Stimulated activated CD4-positive, alpha-beta T cell treated with anti-CD3 and anti-CD28 coated beads, Interleukin-1b, Interleukin-23, amount 100 ng/mL, for 4 hours (primary cell): ENCODE data around the gene NPBWR2.

Experiments used
- DNase-seq, 2 donors: peaks; one replicate each; pipeline ENCODE4 v3.0.0-alpha.2; 2020; ENCODE audit warnings: low read depth in 2 of 2

Gene NPBWR2, protein sequence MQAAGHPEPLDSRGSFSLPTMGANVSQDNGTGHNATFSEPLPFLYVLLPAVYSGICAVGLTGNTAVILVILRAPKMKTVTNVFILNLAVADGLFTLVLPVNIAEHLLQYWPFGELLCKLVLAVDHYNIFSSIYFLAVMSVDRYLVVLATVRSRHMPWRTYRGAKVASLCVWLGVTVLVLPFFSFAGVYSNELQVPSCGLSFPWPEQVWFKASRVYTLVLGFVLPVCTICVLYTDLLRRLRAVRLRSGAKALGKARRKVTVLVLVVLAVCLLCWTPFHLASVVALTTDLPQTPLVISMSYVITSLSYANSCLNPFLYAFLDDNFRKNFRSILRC

DNA sequence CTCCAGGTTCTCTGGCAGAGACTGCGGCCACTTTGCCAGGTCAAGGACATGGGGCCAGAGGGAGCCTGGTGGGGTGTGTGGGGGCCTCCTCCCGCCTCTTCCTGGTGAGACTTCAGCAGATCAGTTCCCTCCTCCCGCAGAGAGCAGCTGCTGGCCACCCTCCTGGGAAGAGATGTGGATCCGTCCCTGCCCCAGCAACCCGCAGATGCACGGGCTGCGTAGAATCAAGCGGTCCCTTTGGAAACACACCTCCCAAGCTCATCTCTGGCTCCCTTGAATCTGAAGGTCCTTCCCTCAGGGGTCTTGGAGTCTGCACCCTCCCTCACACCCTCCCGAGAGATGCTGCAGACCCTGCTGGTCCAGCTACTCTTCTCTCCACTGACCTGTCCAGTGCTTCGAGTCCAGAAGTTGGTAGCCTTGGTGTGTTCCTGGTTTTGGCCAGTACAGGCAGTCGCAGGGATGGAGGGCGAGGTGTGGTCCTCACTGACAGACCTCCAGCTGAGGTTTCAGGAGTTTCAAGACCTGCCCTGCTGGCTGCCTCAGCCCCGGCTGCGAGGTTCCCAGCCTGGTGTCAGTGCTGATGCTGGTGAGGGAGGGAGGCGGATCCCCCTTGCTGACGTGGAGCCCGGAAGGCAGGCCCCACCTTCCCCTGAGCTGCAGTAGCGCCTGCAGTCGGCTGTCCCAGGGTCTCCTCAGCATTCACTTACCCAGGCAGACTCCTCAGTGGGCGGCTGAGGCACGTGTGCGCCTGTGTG lies at the start of gene NPBWR2:
Gene NPBWR2 (minus strand): TSS at position 585 of the 755 bp plus-strand sequence. CDS start 734 bp downstream, outside the sequence.
- DNase-seq, result no peak

DNA sequence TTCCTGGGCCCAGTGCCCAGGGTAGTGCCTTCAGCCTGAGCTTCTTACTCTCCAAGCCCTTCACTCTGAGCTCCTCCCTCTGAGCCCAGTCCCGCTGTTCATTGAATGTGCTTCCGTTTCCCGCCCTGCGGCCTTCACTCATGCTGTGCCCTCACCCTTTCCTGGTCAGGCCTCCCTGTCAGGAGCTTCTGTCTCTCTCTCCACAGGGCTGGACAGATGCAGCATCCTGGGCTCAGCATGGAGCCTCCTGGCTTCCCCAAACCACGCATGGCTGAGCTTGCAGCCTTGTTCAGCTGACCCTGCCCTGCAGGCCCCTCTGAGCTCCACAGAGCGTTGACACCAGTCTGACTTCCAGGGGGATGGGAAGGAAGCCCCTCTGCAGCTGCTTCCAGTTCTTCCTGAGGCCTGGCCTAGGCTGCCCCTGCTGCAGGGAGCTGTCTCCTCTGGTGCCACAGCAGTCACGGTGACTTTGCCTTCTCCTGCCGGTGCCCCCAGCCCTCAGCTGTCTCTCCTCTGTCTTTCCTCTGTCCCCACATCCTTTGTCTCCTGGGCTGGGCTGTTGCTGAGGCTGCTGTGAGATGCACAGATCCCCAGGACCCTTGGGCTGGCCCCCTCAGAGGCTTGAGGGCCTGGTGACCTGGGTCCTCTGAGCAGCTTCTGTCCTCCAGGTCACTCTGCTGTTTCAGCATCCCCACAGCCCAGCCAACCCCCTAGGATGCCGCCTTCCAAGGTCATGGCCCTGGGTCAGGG lies 48.9 kb upstream of the NPBWR2 start:
- no peak for DNase-seq

DNA sequence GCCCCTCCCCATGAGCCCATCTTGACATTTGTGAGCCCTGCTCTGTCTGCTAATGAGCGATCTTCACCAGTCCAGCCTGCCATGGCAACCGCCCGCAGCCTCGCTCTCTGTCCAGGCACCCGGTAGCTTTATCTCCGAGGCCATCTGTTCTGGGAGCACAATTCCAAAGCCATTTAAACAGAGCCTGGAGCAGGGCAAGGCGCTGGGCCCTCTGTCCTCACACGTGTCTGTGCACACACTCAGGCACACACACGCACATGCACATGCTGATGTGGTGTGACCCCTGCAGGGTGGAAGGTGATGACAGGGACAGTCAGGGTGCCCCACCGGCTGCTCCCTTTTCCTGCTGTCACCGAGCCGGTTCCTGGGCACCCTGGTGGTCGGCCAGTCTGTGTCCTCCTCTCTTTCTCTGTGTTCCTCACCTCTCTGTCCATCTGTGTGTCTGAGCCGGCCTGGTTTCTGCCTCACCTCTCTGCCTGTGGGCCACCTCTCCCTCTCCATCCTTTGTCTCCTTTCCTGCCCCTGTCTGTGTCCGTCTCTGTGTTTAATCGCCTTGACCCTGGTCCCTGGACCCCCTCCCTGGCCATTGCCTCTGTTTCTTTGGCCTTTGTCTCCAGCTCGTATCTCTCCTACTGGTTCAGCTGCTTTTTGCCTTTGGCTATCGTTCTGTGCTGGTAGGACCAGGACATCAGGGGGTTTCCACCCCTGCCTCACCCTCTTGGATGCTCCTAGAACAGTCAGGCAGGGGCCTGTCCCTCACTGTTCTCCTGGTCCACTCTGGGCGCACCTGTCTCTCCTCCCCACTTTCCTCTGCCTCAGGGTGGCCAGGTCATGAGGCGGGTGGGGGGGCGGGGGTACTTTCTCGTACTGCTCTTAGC lies 48.1 kb upstream of the NPBWR2 start:
- DNase-seq, result no peak

DNA sequence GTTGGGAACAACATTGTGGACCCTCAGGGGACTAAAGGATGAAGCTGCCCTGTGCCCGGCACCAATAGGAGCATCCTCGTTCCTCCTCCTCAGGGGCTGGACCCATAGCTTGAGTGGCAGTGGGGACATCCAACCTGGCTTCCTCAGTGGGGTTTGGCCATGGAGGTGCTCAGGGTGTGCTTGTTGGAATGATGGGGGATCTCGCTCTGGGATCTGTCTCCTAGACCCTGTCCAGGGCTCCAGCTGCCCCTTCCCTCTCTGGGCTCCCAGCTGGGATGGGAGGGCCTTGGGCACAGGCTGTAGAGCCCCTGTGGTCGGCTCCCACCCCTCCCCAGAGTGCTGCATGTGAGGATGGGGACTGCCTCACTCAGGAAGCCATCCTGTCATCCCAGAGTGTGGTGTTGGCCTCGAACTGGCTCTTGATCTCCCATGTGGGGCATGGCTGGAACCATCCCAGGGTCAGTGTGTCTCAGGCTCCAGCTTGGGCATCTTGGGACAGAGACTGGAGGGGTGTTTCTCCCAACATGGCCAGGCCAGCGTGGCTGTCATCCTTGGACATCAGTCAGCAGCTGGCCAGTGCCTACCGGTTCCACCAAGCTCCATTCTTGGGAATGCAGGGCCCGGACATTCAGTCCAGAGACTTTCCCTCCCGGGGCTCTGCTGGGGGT lies 47.4 kb upstream of the NPBWR2 start:
- no peak for DNase-seq

DNA sequence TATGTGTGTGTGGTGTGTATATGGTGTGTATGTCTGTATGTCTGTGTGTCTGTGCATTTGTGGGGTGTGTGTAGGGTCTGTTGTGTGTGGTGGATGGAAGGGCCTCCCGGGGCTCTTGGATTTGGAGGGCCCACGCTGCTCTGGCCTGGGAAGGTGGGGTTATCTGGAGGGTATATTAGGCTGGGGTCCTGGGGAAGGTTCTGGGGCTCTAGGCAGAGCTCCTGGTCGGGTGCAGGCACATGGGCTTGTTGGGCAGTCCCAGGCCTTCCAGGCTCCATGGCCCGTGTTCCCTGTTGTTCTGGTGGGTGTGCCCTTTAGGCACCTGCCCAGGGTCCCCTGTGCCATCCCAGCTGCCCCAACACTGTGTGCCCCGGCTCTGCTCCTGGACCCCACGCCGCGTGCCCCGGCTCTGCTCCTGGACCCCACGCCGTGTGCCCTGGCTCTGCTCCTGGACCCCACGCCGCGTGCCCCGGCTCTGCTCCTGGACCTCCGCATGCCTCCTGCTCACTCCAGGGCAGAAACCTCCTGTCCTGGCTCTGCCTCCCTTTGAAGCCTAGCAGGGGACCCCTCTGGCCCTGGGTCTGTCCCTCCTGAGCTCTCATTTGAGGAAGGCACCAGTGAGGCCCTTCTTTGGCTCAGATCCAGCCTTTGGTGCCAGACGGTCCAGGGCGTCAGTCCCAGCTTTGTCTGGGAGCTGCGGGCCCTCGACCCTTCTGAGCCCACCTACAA lies 46.7 kb upstream of the NPBWR2 start:
- no peak for DNase-seq

DNA sequence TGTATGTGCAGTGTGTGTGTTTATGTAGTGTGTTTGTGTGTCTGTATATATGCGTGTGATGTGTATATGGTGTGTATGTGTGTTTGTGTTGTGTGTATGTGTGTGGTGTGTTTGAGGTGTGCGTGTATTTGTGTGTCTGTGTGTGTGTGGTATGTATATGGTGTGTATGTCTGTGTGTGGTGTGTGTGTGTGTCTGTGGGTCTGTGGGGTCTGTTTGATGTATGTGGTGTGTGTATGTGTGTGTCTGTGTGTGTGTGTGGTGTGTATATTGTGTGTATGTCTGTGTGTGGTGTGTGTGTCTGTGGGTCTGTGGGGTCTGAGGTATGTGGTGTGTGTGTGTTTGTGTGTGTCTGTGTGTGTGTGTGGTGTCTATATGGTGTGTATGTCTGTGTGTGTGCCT lies 46.0 kb upstream of the NPBWR2 start:
- no peak for DNase-seq

DNA sequence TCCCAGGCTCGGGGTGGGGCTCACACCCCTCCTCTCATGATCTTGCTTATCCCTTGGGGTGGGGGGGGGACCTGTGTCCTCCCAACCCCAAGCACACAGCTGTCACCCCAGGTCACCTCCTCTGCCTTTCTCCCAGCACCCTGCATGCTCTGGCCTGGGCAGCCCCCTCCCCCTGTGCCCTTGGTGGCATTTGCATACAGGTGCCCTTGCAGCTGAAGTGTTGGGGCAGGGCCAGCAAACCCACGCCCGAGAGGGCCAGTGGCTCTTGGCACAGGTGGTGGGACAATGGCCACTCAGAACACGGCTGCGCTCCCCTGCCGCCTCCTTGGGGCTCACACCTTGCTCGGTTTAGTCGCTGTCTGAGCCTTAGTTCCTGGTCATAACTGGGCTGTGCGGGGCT lies 45.5 kb upstream of the NPBWR2 start:
- DNase-seq, result no peak

DNA sequence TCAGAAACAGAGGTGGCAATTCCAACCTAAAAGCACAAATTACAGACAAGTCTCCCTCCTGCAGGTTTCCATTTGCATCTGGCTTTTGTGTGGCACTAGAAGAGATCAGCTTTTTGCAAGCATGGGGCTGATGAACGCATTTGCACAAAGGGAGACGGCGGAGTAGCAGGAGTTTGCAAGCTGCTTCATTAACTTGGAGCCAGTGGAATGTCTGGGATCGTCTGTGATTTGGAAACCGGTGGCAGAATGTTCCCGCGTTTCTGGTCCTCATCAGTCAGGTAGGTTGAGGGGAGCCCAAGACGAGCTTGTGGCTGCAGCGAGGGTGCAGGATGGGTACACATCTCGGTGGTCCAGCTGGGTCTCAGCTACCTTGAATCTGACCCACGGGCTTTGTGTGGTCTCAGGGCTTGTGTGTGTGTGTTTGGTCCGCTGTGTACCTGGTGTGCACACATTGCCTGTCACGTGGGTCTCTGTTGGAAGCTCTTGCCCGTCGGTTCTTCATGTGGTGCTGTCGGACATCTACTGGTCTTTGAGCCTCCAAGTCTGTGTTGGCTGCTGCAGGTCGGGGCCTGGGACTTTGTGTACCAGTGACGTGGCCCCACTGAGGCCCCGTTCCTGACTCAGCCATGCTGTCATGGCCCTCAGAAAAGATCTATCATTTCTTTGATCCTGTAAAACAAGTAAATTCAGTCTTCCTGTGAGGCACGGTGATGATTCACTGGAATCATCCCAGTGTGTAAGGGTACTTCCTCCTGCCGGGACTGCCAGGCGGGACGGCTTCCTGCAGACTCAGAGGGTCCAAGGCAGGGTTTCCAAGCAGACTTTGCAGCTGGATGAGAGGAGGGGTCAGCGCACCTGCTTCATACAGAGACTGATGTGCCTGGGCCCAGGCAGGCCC lies 44.5 kb upstream of the NPBWR2 start:
- no peak for DNase-seq

DNA sequence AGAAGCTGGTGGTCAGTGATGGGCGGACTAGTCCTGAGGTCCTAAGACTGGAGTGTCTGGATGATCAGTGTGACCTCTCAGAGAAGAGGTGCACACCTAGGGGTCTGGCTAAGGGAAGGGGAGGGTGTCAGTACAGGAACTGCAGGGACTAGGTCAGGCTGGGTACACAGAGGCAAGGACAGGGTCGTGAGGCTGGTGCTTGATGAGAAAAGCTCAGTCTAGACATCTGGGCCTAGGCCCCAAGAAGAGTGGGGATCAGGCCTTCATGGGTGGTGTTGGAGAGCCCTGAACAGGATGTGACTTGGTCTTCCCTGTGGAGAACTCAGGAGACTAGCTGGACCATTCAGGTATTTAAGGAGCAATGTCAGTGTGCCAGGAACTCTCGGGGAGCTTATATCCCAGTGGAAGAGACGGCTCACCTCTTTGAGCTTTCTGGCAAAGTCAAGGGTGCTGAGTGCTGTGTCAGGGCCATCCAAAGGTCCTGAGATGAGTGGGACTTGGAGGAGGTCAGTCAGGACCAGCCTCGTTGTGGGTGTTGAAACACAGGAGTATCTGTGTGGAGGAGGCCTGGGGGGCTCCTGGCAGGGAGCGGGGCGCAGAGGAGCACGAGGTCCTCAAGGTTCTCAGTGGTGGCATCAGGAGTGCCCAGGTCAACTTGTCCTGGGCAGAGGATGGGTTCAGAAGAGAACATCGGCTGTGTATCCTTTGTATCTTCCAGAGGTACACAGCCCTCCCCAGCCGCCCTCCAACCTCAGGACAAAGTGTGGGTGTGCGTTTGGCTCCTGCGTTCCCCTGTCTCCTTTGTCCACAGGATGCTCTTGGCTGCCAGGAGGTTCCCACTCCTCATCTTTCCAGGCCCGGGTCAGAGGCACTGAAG lies 43.6 kb upstream of the NPBWR2 start:
- no peak for DNase-seq

DNA sequence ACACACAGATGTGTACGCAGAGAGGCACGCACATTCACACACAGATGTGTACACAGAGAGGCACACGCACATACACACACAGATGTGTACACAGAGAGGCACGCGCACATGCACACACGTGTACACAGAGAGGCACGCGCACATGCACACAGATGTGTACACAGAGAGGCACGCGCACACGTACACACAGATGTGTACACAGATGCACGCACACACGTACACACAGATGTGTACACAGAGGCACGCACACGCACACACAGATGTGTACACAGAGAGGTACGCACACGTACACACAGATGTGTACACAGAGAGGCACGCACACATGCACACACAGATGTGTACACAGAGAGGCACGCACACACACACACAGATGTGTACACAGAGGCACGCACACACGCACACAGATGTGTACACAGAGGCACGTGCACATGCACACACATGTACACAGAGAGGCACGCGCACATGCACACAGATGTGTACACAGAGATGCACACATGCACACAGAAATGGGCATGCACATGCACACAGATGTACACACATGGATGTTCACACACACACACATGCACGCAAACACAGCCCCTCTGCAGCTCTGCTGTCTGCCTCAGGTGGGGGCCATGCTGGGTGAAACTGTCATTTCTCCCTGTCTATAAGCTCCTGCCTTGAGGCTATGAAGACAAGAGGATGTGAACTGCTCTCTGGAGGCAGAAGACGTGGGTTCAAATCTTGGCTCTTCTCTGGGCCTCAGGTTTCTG lies 42.6 kb upstream of the NPBWR2 start:
- DNase-seq, result no peak

DNA sequence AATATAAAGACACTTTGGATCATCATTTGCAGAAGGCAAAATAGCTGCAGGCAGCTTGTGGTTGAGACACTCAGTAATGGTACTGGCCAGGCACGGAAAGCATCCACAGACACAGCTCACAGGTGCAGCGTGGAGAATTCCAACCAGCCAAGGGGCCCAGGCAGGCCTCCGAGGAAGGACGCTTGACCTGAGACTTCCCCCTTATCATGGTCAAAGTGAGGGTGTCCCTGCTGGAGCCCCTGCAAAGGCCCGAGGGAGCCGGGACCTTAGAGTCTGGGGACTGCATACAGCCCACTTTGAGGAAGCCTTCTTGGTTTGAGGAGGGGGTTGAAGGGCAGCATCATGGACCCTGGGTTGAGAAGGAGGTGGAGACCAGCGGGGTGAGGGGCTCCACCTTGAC lies 41.8 kb upstream of the NPBWR2 start:
- DNase-seq, result no peak

DNA sequence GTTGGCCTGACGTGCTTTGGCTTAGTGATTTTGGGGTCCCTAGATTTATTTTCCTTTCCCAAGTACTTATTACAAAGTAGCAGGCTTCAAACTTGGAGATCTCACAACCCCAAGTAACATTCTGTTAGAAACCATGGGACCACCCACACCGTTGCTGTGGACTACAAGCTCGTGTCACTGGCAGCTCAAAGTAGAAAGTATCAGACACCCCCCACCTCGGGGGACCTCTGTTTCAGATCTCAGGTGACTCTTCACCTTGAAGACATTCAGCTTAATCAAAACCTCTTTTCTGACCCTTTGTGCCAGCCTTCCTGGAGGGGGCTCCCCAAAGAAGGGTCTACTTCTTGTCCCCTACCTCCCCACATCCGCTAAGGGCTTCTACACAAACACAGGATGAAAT lies 41.2 kb upstream of the NPBWR2 start:
- no peak for DNase-seq

DNA sequence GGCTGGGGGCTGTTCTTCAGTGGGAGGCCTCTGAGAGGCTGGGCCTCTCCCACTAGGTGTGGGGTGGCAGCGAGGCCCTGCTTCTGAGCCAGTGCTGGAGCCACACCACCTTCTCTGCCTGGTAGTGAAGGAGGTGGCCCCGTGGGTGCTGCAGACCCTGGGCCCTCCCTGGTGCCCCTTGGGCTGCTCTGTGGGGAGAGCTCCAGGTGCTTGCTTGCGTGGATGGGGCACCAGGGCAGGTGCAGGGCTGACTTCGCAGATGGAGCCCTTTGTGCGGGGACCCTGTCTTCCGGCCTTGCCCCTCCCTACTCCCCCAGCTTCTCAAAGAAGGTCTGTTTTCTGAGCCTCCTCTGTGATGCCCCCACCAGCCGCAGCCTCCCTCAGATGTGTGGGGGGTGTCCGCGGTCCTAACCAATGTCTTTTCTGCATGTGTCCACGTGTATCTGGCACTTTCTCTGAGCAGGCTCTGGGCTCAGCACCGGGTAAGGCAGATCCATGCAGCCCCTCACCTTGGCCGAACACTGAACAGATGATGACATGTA lies 39.6 kb upstream of the NPBWR2 start:
- DNase-seq, result no peak

DNA sequence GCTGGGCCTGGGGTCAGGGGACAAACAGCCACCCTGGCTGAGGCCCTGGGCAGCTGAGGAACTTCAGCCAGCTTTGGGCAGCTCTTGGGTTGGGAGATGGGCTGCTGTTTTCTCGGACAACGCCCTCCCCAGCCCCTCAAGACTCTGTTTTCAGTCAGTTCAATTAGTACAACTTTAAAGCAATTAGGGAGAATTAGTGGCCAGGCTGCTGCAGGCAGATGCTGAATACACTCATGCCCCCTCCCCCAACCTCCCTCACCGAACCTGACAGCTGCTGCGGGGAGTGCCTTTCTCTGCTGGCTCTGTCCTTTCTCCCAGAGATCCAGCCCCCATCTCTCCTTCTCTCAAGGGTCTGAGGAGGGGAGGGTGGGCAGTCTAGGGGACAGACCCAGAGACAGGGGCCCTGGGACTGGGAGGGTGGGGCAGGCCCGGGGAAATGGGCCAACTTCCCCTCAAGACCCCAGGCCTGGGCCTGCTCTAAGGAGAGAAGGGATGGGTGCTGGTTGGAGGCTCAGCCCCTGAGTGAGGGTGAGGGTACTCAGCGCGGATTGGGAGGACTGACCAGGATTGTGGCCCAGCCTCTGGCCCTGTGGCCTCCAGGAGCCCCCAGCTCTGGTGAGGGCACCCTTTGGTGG lies 39.1 kb upstream of the NPBWR2 start:
- DNase-seq, result no peak

DNA sequence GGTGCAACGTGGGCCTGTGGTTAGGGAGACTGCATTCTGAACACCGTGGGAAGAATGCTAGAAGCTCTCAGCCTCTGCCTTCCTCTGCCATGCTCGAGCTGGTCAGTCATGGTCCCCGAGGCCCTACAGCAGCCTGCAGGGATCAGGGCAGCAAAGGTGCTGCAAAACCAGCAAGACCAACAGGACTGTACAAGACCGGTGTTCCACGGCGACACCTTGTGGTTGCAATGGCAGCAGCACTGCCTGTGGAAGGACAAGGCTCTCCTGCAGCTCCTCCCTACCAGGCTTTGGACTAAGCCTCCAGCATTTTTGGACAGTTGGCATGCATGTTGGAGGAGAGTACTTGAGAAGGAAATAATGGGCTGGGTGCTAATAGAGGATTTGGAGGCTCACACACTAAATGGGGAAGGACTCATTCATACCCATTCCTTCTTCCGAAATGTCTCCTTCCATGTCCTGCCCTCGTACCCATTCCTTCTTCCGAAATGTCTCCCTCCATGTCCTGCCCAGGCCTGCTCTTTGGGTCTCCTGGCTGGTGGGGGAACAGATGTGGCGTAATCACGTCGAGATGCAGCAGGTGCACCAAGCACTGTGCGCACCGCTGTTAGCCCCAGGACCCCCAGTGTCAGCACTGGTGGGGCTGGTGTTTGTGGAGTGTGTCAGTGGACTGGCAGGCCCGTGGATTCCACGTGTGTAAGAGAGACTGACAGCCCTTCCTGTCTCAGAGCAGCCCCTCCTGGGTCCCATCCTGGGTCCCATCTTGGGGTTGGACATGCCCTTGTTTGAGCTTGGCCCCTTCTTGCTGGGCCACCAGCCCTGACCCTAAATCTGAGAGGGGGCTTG lies 38.3 kb upstream of the NPBWR2 start:
- no peak for DNase-seq
